ENCODE measurements around the gene ROR1. TPM values are rescaled to one million over a fixed set of nuclear protein-coding genes. Genes with fewer than 3 reads are reported as not detected.

Gene ROR1
- total RNA-seq, 1 donor = 52.5 TPM

DNA sequence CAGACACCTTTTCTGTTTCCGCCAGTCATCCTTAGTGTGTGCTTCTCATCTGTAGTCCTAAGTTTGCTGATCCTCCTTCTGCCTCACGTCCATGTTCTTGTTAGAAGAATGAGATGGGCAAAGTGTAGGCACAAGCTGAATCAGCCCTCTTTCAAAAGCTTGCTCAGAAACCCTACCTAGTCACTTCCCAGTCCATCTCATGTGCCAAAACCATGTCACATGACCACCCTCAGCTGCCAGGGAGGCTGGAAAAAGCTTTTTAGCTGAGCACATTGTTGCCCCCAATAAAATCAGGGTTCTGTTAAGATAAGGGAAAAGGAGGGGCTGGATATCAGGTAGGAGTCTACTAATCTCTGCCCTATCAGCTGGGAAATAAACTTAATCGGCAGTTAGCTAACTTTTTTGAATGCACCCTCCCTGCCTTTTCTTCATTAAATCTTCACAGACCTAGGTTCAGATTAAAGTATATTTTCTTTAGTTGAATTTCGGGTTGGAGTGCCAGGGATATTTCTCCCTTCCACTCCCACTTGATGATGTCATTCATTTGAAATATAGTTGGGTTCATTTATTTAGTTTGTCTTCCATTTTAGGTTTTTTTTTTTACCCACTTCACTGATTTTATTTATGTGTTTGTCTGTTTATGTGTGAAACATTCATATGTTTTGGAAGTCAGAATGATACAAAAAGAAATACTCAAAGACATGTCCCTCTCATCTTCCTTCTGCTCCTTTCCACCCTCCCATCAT is 129.2 kb downstream of the ROR1 start:
- Histone ChIP-seq H3K9me3 (ENCODE audit: low read depth, low read length) (no peaks in the 10 kb centered on the region), H3K27ac (ENCODE audit: low read depth, low read length) (peak overlapping the region; percentile 33), H3K36me3 (ENCODE audit: insufficient read depth, low read length) (no peaks in the 10 kb centered on the region), H3K4me1 (ENCODE audit: insufficient read depth, low read length) (peaks cover 11% of the 10 kb centered on the region), H3K4me3 (ENCODE audit: insufficient read depth, low read length) (no peak overlapping the region), H3K27me3 (ENCODE audit: insufficient read depth, low read length) (no peaks in the 10 kb centered on the region), H2AFZ (ENCODE audit: low read length) (no peak overlapping the region), H4K20me1 (ENCODE audit: insufficient read depth, low read length) (peaks cover 9% of the 10 kb centered on the region), H3K4me2 (ENCODE audit: insufficient read depth, low read length) (peak overlapping the region; percentile 25), H3K79me2 (ENCODE audit: insufficient read depth, low read length) (peaks cover 44% of the 10 kb centered on the region)
- TF ChIP-seq, protein P1, sequence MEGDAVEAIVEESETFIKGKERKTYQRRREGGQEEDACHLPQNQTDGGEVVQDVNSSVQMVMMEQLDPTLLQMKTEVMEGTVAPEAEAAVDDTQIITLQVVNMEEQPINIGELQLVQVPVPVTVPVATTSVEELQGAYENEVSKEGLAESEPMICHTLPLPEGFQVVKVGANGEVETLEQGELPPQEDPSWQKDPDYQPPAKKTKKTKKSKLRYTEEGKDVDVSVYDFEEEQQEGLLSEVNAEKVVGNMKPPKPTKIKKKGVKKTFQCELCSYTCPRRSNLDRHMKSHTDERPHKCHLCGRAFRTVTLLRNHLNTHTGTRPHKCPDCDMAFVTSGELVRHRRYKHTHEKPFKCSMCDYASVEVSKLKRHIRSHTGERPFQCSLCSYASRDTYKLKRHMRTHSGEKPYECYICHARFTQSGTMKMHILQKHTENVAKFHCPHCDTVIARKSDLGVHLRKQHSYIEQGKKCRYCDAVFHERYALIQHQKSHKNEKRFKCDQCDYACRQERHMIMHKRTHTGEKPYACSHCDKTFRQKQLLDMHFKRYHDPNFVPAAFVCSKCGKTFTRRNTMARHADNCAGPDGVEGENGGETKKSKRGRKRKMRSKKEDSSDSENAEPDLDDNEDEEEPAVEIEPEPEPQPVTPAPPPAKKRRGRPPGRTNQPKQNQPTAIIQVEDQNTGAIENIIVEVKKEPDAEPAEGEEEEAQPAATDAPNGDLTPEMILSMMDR (IDR thresholded peaks at IDR 0.05; ENCODE audit: extremely low read depth, low read depth, low read length) = no peak
- peak; percentile 84 for DNase-seq (ENCODE audit: insufficient read length, low spot score, missing footprints)

DNA sequence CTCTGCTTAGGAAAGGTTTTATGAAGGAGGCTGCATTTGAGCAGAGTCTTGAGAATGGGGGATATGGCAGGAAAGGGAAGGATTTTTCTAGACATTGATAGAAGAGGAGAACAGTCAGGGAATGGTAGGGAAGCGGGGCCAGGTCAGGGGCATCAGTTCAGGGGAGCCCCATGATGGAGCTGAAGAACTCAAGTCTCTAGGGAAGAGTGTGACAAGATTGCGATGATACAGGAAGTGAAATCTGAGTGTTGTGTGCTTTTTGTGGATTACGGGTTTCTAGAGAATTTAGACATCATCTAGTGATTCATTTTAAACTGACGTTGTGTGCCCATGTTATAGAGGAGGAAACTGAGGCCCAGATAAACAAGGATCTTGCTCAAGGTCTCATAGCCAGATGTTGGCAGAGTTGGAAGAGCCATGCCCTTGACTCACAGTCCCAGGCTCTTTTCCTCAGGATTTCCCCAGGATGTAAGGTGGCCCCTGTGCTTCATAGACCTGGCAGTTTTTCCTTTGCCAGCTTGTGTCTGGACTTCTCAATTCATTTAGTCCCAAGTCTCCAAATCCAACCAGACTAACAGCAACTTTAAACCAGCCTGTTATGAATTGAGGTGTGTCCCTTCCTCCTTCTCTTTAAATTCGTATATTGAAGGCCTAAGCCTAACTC is 130.3 kb downstream of the ROR1 start:
- H3K4me1 ChIP-seq (ENCODE audit: insufficient read depth, low read length) = peaks cover 15% of the 10 kb centered on the region
- TF ChIP-seq, protein P1 (IDR thresholded peaks at IDR 0.05; ENCODE audit: extremely low read depth, low read depth, low read length) = no peak
- H3K79me2 ChIP-seq (ENCODE audit: insufficient read depth, low read length) = peaks cover 47% of the 10 kb centered on the region
- no peaks in the 10 kb centered on the region for H3K27me3 ChIP-seq (ENCODE audit: insufficient read depth, low read length)
- H2AFZ ChIP-seq (ENCODE audit: low read length) = no peak overlapping the region
- H3K4me2 ChIP-seq (ENCODE audit: insufficient read depth, low read length) = no peak overlapping the region
- H4K20me1 ChIP-seq (ENCODE audit: insufficient read depth, low read length) = peaks cover 8% of the 10 kb centered on the region
- DNase-seq (ENCODE audit: insufficient read length, low spot score, missing footprints) = no peak
- no peaks in the 10 kb centered on the region for H3K36me3 ChIP-seq (ENCODE audit: insufficient read depth, low read length)
- no peak overlapping the region for H3K4me3 ChIP-seq (ENCODE audit: insufficient read depth, low read length)
- H3K27ac ChIP-seq (ENCODE audit: low read depth, low read length) = no peak overlapping the region
- H3K9me3 ChIP-seq (ENCODE audit: low read depth, low read length) = no peaks in the 10 kb centered on the region

DNA sequence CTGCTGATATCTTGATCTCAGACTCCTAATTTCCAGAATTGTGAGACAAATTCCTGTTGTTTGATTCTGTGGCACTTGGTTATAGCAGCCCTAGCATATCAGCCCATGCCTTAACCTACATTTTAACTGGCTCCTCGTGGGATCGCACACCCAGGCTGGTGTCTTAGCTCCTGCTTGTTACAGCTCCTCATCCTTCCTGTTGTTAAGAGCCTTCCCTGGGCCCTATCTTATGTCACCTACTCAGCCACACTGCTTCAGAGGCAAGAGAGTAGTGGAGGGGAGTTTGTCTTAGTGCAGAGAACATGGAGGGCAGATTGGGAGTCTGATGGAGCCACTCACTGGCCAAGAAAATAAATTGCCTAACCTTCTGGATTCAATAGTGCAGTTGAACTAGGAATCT is 131.0 kb downstream of the ROR1 start:
- Histone ChIP-seq H3K79me2 (ENCODE audit: insufficient read depth, low read length) (peaks cover 45% of the 10 kb centered on the region), H3K4me1 (ENCODE audit: insufficient read depth, low read length) (peaks cover 15% of the 10 kb centered on the region), H3K4me3 (ENCODE audit: insufficient read depth, low read length) (no peak overlapping the region), H4K20me1 (ENCODE audit: insufficient read depth, low read length) (peaks cover 4% of the 10 kb centered on the region), H3K9me3 (ENCODE audit: low read depth, low read length) (no peaks in the 10 kb centered on the region), H3K27me3 (ENCODE audit: insufficient read depth, low read length) (no peaks in the 10 kb centered on the region), H3K36me3 (ENCODE audit: insufficient read depth, low read length) (no peaks in the 10 kb centered on the region), H2AFZ (ENCODE audit: low read length) (no peak overlapping the region), H3K4me2 (ENCODE audit: insufficient read depth, low read length) (no peak overlapping the region), H3K27ac (ENCODE audit: low read depth, low read length) (no peak overlapping the region)
- TF ChIP-seq, protein P1 (IDR thresholded peaks at IDR 0.05; ENCODE audit: extremely low read depth, low read depth, low read length) = no peak
- DNase-seq (ENCODE audit: insufficient read length, low spot score, missing footprints) = no peak

DNA sequence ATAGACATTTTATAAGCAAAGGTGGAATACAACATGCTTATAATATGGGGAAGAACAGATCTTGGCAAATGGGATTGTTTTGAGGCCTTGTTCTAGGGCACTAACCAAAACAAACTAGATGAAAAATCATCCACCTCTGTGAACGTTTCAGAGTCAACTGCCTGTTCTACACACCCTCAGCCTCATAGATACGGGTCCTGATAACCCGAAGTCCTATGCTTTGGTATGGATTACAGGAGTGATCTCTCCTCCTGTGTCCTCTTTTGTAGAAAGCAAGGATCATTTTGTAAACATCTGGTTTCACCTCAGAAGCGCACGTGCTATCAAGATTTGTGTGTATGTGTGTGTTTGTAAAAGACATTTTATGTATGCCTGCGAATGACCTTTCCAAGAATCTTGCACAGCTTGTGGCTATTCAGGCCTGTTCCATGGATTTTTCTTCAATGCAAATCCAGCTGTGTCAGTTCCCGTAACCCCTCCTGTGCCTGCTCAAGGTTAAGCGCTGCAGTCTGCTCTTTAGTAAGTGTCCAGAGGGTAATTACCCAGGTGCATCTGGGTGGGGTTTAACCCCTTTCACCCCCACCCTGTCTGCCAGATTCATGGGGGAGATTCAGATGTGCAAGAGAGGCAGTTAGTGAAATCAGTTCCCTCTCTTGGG is 132.4 kb downstream of the ROR1 start:
- no peak for DNase-seq (ENCODE audit: insufficient read length, low spot score, missing footprints)
- peaks cover 53% of the 10 kb centered on the region for H3K79me2 ChIP-seq (ENCODE audit: insufficient read depth, low read length)

More for the DNA sequence above, 132.4 kb downstream of the ROR1 start:
- H2AFZ ChIP-seq (ENCODE audit: low read length) = no peak overlapping the region
- H3K4me2 ChIP-seq (ENCODE audit: insufficient read depth, low read length) = no peak overlapping the region
- H3K36me3 ChIP-seq (ENCODE audit: insufficient read depth, low read length) = no peaks in the 10 kb centered on the region
- peaks cover 13% of the 10 kb centered on the region for H4K20me1 ChIP-seq (ENCODE audit: insufficient read depth, low read length)
- peaks cover 15% of the 10 kb centered on the region for H3K4me1 ChIP-seq (ENCODE audit: insufficient read depth, low read length)
- no peaks in the 10 kb centered on the region for H3K9me3 ChIP-seq (ENCODE audit: low read depth, low read length)
- H3K4me3 ChIP-seq (ENCODE audit: insufficient read depth, low read length) = no peak overlapping the region
- no peaks in the 10 kb centered on the region for H3K27me3 ChIP-seq (ENCODE audit: insufficient read depth, low read length)
- no peak overlapping the region for H3K27ac ChIP-seq (ENCODE audit: low read depth, low read length)
- TF ChIP-seq, protein P1 (IDR thresholded peaks at IDR 0.05; ENCODE audit: extremely low read depth, low read depth, low read length) = no peak

Measured in osteoblast (primary cell).